ENCODE results near the gene MARCHF3. TPM values are rescaled to one million over a fixed set of nuclear protein-coding genes. Genes with fewer than 3 reads are reported as not detected.

Gene MARCHF3
- total RNA-seq, 2 experiments from 2014 or later: 11.8 TPM

DNA sequence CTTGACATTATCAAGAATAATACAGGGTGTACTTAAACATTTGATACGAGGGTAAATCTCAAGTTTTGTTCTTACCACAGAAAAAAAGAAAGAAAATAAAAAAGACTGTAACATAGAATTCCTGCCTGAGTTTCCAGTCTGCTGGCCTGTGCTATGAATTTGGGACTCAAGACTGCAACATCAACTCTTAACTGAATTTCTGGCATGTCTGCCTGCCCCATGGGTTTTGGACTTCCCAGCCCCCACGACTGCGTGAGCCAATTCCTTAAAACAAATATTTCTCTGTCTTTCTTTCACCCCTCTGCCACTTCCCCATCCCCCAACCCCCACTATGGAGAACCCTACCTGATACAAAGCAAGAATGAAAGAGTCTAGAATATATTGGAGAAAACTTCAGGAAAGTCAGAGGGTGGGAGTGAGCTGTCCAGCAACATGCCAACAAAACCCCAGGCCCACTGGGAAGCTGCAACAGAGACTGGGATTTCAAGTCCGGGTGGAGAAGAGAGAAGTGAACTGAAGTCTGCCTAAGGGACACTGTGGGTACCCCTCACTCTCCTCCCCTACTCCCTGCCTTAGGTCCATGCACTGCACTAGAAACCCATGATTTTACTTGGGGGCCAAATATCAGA, 43.0 kb downstream of the MARCHF3 start:
- H3K4me1 Mint-ChIP-seq (ENCODE audit: low read depth): peaks cover 55% of the 10 kb centered on the region
- intact Hi-C loops (cut with micrococcal nuclease): no loop called here
- H3K27ac Mint-ChIP-seq: peak overlapping the region; percentile 76
- no peak for DNase-seq
- H3K36me3 Mint-ChIP-seq (ENCODE audit: low read depth): peaks cover 3% of the 10 kb centered on the region
- no peaks in the 10 kb centered on the region for H3K27me3 Mint-ChIP-seq (ENCODE audit: low read depth)
- H3K9me3 Mint-ChIP-seq: peaks cover 5% of the 10 kb centered on the region
- H3K4me3 Mint-ChIP-seq: peak overlapping the region; percentile 20
- CTCF ChIA-PET: no interaction called here

DNA sequence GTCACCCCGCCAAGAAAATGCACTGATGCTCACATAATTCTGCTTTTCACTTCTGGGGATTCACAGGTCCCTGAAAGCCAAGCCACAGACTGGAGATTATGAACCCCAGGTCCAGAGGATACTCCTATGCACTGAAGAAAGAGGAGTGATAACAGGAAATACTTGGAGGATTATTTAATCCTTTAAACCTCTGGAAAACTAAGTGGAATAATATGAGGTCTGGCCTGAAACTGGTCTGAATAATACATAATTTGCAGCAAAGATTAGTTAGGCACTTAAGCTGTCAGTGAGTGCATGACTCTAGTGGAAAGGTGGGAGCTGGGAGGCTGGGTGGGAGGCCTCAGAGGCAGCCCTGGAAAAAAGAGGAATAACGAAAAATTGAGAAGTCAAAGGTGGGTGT, 45.7 kb downstream of the MARCHF3 start:
- intact Hi-C loops (cut with micrococcal nuclease): no loop called here
- Mint-ChIP-seq H3K27me3 (ENCODE audit: low read depth) (no peaks in the 10 kb centered on the region), H3K4me3 (no peak overlapping the region), H3K4me1 (ENCODE audit: low read depth) (peaks cover 50% of the 10 kb centered on the region), H3K36me3 (ENCODE audit: low read depth) (peaks cover 3% of the 10 kb centered on the region), H3K27ac (no peak overlapping the region), H3K9me3 (no peaks in the 10 kb centered on the region)
- no peak for DNase-seq
- CTCF ChIA-PET: interaction anchor here (0.8 kb wide), 1 partner anchor 92 kb away, joined by 3 read pairs; no protein-coding TSS in a partner anchor

DNA sequence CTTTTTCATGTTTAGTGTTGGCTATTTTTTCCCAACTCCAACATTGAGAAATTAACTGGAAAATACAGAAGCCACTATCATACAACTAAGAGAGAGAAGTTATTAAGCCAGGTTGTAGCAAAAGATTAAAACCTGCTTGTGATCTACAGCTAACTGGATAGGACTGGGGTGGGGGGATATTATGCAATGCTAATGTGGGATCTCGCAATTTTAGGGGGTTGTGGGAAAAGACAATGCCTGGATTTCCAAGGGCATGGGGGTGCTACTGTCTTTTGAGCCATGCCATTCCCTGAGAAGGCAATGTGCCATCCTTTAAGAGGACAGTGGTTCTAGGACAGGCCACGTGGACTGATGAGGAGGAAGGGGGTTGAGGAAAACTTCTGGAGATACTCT, 46.5 kb downstream of the MARCHF3 start:
- Mint-ChIP-seq H3K4me1 (ENCODE audit: low read depth) (peaks cover 45% of the 10 kb centered on the region), H3K9me3 (no peaks in the 10 kb centered on the region), H3K36me3 (ENCODE audit: low read depth) (peaks cover 3% of the 10 kb centered on the region), H3K27ac (no peak overlapping the region), H3K27me3 (ENCODE audit: low read depth) (no peaks in the 10 kb centered on the region), H3K4me3 (no peak overlapping the region)
- DNase-seq: no peak
- intact Hi-C loops (cut with micrococcal nuclease): no loop called here
- CTCF ChIA-PET: interaction anchor here (0.5 kb wide), 1 partner anchor 12 kb away, joined by 3 read pairs; no protein-coding TSS in a partner anchor

DNA sequence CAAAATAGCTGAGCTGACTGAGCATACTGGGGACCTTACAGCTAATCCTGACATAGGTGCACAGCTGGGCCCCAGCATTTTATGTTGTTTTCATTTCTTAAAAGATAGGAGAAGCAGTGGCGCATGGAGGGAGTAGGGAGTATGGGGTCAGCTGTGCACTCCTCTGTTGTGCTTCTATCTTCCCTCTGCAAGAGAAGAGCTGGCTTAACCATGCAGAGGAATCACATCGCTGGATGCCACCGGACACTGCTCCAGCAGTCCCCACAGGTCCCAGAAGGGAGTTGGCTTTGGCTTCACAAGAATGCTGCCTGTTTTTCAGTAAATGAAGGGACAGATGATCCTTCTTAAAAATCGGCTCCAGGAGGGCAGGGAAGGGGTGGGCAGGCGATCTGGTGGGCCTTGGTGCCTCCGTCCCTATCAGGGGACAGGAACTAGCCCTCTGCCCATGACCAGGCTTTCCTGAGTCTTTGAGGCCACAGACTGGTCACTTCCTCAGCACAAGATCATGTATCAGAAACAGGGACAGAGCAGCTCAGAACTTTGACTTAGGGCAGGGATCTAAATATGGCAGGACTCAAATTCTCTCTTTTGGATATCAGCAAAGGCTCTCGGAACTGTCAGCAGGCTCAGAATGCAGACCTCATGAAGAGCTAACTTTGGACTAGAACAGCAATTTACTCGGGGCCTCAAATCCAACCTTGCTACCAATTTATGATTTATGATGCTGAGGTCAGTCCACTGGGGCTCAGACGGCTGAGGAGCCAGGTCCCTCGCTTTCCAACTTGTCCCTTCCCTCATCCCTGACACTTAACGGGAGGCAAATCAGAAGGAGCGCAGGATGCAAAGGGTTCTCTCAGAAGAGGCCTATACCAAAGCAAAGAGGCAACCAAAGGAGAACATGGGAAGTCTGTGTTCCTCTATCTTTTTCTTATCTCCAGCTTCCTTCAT, 47.2 kb downstream of the MARCHF3 start:
- Mint-ChIP-seq H3K27ac (no peak overlapping the region), H3K4me1 (ENCODE audit: low read depth) (peaks cover 41% of the 10 kb centered on the region), H3K4me3 (no peak overlapping the region), H3K36me3 (ENCODE audit: low read depth) (peaks cover 3% of the 10 kb centered on the region), H3K9me3 (no peaks in the 10 kb centered on the region), H3K27me3 (ENCODE audit: low read depth) (no peaks in the 10 kb centered on the region)
- DNase-seq: no peak
- intact Hi-C loops (cut with micrococcal nuclease): no loop called here
- CTCF ChIA-PET: interaction anchor here (0.5 to 1.4 kb wide), 4 partner anchors 12 to 215 kb away, joined by 3 to 6 read pairs (median 3); no protein-coding TSS in a partner anchor

DNA sequence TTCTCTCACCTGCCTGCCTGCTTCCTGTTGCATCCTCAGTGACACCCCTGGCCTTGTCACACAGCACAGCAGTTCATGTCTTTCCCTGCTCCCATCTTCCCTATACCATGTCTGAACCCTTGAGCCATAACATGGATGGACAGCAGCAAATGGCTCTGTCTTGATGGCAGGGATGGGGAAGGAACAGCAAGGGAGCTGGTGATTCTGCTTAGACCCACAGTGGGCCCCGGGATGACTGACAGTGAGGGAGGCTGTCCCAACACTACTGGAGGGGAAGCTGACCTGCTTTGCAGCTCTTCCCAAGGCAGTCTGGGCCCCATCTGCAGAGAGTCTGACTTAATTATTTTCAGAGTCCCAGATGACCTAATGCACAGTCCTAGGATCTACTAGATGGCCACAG, 48.2 kb downstream of the MARCHF3 start:
- intact Hi-C loops (cut with micrococcal nuclease): no loop called here
- Mint-ChIP-seq H3K4me3 (no peak overlapping the region), H3K27ac (no peak overlapping the region), H3K27me3 (ENCODE audit: low read depth) (no peaks in the 10 kb centered on the region), H3K36me3 (ENCODE audit: low read depth) (peaks cover 3% of the 10 kb centered on the region), H3K9me3 (no peaks in the 10 kb centered on the region), H3K4me1 (ENCODE audit: low read depth) (peaks cover 31% of the 10 kb centered on the region)
- DNase-seq: no peak
- CTCF ChIA-PET: interaction anchor here (0.8 to 1.4 kb wide), 2 partner anchors 14 to 26 kb away, joined by 3 to 6 read pairs; no protein-coding TSS in a partner anchor

DNA sequence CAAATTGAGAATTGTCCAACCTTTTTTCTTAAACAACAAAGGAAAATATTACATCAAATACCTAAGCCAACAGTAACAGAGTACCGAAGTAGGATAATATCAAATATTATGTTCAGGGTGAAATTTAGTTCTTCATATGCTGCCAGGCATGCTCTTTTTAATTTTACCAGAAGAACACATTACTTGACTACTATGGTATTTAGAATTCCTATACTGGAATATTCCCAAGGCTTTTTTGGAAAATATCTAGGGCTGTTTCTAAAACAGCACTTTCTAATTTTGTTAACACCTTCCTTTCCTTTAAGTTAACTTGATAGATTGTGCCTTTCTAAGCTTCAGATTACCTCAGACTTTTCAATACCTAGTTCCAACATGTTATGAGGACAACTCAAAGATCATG, 48.7 kb downstream of the MARCHF3 start:
- Mint-ChIP-seq H3K27me3 (ENCODE audit: low read depth) (no peaks in the 10 kb centered on the region), H3K4me1 (ENCODE audit: low read depth) (peaks cover 28% of the 10 kb centered on the region), H3K4me3 (no peak overlapping the region), H3K9me3 (no peaks in the 10 kb centered on the region), H3K27ac (no peak overlapping the region), H3K36me3 (ENCODE audit: low read depth) (peaks cover 3% of the 10 kb centered on the region)
- CTCF ChIA-PET: interaction anchor here (0.8 kb wide), 1 partner anchor 27 kb away, joined by 3 read pairs; no protein-coding TSS in a partner anchor
- DNase-seq: no peak
- intact Hi-C loops (cut with micrococcal nuclease): no loop called here

DNA sequence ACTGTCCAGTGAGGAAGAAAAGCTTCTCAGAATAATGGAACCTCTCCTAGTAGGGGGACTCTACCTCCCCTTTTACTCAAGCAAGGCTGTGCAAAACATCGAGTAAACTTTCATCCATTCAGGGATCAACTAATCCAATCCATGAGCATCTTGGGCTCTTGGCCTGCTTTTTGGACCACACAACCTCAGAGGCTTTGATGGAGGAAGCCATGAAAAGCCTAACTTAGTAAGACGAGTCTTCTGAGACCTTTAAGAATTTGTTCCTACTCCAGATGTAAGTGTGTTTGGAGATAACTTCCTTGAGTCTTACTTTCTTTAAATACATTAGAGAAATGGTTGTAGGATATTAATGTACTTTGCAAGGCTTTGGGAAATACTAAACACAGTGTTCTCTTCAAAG, 49.1 kb downstream of the MARCHF3 start:
- no peaks in the 10 kb centered on the region for H3K27me3 Mint-ChIP-seq (ENCODE audit: low read depth)
- intact Hi-C loops (cut with micrococcal nuclease): no loop called here
- peaks cover 30% of the 10 kb centered on the region for H3K4me1 Mint-ChIP-seq (ENCODE audit: low read depth)
- no peak overlapping the region for H3K27ac Mint-ChIP-seq
- CTCF ChIA-PET: no interaction called here
- H3K36me3 Mint-ChIP-seq (ENCODE audit: low read depth): peaks cover 3% of the 10 kb centered on the region
- no peak overlapping the region for H3K4me3 Mint-ChIP-seq
- no peak for DNase-seq
- H3K9me3 Mint-ChIP-seq: no peaks in the 10 kb centered on the region

DNA sequence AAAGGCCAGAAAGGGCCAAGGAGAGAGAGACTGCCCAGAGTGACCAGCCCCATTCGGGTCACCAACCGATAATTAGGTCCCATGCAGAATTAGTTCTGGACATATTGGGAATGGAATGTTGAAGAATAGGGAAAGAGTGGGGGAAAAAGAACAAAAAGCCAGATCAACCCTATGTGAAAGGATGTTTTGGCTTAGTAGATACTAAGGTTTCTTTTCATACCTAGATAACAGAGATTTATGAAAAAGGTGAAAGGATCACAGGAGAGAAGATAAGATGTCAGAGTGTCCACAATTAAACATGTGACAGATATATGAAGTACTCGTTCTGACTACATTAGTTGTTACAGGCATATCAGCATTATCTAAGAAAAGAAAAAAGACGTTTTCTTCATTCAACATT, 52.1 kb downstream of the MARCHF3 start:
- no peaks in the 10 kb centered on the region for H3K27me3 Mint-ChIP-seq (ENCODE audit: low read depth)
- H3K4me1 Mint-ChIP-seq (ENCODE audit: low read depth): peaks cover 24% of the 10 kb centered on the region
- no peak overlapping the region for H3K27ac Mint-ChIP-seq
- no peak overlapping the region for H3K4me3 Mint-ChIP-seq
- no peaks in the 10 kb centered on the region for H3K36me3 Mint-ChIP-seq (ENCODE audit: low read depth)
- DNase-seq: no peak
- intact Hi-C loops (cut with micrococcal nuclease): no loop called here
- CTCF ChIA-PET: no interaction called here
- no peaks in the 10 kb centered on the region for H3K9me3 Mint-ChIP-seq

DNA sequence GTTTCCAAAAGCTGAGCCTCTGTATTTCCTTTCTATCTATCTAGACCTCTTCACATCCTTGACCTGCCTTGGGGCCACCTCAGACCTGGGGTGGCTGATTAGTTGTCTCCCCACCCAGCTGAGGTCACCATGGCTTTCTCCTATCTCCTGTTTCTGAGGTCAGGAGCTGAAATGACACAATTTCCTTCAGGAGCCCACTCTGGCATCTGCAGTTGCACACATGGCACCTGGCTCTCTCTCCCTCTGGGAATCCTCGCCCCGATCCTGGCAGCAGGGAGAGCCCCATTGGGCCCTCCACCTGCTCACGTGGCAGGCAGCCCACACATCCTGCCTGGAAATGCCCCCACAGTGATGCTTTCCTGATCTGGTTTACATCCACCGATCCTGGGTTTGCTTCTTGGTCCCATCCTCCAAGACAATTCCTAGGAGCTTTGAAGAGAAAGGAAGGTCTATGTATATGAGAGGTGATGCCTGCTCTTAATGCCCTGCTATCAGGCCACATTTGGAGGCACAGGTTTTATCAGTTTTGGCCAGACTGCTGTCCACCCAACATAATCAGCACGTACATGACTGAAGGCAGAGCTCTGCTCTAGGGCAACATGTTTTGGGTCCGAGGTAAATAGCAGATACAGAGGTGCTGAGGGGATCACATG, 53.7 kb downstream of the MARCHF3 start:
- Mint-ChIP-seq H3K36me3 (ENCODE audit: low read depth) (no peaks in the 10 kb centered on the region), H3K27me3 (ENCODE audit: low read depth) (no peaks in the 10 kb centered on the region), H3K4me3 (no peak overlapping the region), H3K9me3 (no peaks in the 10 kb centered on the region), H3K27ac (no peak overlapping the region), H3K4me1 (ENCODE audit: low read depth) (peaks cover 32% of the 10 kb centered on the region)
- CTCF ChIA-PET: no interaction called here
- intact Hi-C loops (cut with micrococcal nuclease): no loop called here
- DNase-seq: no peak

DNA sequence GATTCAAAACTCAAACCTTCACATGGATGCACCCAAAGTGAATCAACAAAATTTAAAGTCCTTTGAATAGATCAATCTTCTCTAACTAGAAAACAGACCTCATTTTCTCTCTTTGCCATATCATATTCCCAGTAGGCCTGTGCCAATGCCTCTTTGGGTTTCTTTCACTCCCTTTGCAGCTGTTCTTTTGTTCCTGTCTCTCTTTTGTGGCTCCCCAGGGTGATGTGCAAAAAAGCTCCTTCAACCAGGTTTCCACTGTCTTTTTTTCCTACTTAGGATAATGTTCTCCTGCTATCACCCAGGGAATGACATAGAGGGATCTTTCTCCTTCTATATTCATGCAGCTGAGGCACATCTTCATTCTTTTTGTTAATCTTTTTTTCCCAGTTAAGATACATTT, 54.6 kb downstream of the MARCHF3 start:
- no peak overlapping the region for H3K27ac Mint-ChIP-seq
- CTCF ChIA-PET: no interaction called here

DNA sequence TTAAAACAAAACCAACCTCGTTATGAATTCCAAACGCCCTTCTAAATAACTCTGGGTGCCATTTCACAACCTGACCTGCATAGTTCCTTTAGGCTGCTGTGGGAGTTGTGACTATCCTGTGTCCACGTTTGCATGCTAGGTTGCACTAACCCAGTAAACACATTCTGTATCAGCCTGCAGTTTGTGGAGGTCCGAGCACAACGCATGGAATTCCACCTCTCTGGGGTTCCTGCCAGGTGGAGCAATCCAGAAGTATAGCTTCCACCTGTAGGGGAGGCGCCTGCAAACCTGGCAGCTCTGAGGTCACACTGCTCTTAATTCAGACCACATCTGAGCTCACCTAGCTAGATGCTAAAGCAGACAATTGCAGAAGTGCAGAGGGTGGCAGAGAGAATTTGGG, 57.2 kb downstream of the MARCHF3 start:
- DNase-seq: no peak
- Mint-ChIP-seq H3K27me3 (ENCODE audit: low read depth) (no peaks in the 10 kb centered on the region), H3K4me3 (no peak overlapping the region), H3K9me3 (no peaks in the 10 kb centered on the region), H3K4me1 (ENCODE audit: low read depth) (peaks cover 37% of the 10 kb centered on the region), H3K27ac (peak overlapping the region; percentile 94), H3K36me3 (ENCODE audit: low read depth) (peaks cover 1% of the 10 kb centered on the region)
- CTCF ChIA-PET: no interaction called here
- intact Hi-C loops (cut with micrococcal nuclease): loop anchor here (2.0 kb wide), 1 partner anchor 32 kb away; no protein-coding TSS in a partner anchor

More for the DNA sequence above, 54.6 kb downstream of the MARCHF3 start:
- H3K4me3 Mint-ChIP-seq: no peak overlapping the region
- no peaks in the 10 kb centered on the region for H3K9me3 Mint-ChIP-seq
- intact Hi-C loops (cut with micrococcal nuclease): no loop called here
- H3K27me3 Mint-ChIP-seq (ENCODE audit: low read depth): no peaks in the 10 kb centered on the region
- no peak for DNase-seq
- peaks cover 38% of the 10 kb centered on the region for H3K4me1 Mint-ChIP-seq (ENCODE audit: low read depth)
- peaks cover 1% of the 10 kb centered on the region for H3K36me3 Mint-ChIP-seq (ENCODE audit: low read depth)
